HepG2 (cell line): Measurements from ENCODE around the gene C10orf90. TPM values are rescaled to one million over a fixed set of nuclear protein-coding genes. Genes with fewer than 3 reads are reported as not detected.
A peak's percentile ranks its signal among the peaks of the same experiment; 100 is the strongest.

Experiments used
- ATAC-seq: fragments of 200-7000 bp; cut with Tn5 transposase; 3 replicates; pipeline ENCODE4 v1.9.1; 2020; ENCODE audit warnings: mild to moderate bottlenecking, moderate library complexity
- BruUV-seq: library from RNA; stranded (reverse); fragments of 400-500 nt; replicated peaks from 2 replicates; lab custom pipeline; 2021; lab: Mats Ljungman, UMichigan
- CTCF ChIA-PET: fragments of 300-600 bp; formaldehyde crosslinking; extraction: SDS; loops from one replicate; lab custom pipeline; 2021; ENCODE audit warnings: low total read pairs, inconsistent platforms, low intra/inter-chr PET ratio; lab: Yijun Ruan, JAX
- POLR2A ChIA-PET: fragments of 350-600 bp; sonication (Branson Sonifier 250); formaldehyde crosslinking; loops from one replicate; lab custom pipeline; 2020; ENCODE audit warnings: antibody characterized with exemption, inconsistent platforms; lab: Yijun Ruan, JAX
- DNase-seq: peaks from one replicate; pipeline ENCODE4 v3.0.0-alpha.2; 2015; ENCODE audit warnings: low spot score
- FAIRE-seq: peaks from 3 replicates; lab custom pipeline; 2011; peaks lifted over from hg19 to GRCh38; lab: Jason Lieb, UNC
- H2AFZ ChIP-seq: one replicate; pipeline ENCODE4 v1.6.1; 2011; ENCODE audit warnings: low read length, inconsistent platforms
- H3K27ac ChIP-seq: fragments of 300-600 bp; 3 replicates; pipeline ENCODE4 v1.8.0; 2011; ENCODE audit warnings: mixed run types, mild to moderate bottlenecking, mixed read lengths, low read length, inconsistent platforms; ENCODE audit not compliant: insufficient read depth; ENCODE audit errors: extremely low read length
- H3K27me3 ChIP-seq, 2 experiments: fragments of 200-600 bp in 1 of 2; 2 replicates in 1 of 2; 3 replicates in 1 of 2; pipeline versions ENCODE4 v1.6.0 to v1.8.0; 2011; ENCODE audit warnings: low read length in 2 of 2, mild to moderate bottlenecking in 2 of 2, moderate library complexity in 2 of 2, inconsistent platforms in 1 of 2; ENCODE audit not compliant: insufficient read depth in 2 of 2, control insufficient read depth in 1 of 2
- H3K36me3 ChIP-seq, 2 experiments: fragments of 200-600 bp in 1 of 2; replicated peaks in 1 of 2; 2 replicates in 1 of 2; 3 replicates in 1 of 2; pipeline versions ENCODE4 v1.5.1 to v1.8.0; 2011; ENCODE audit warnings: low read length in 2 of 2, inconsistent platforms in 1 of 2; ENCODE audit not compliant: insufficient read depth in 2 of 2, control insufficient read depth in 1 of 2
- H3K4me1 ChIP-seq: 2 replicates; pipeline ENCODE4 v1.5.1; 2012; ENCODE audit warnings: low read length, inconsistent platforms; ENCODE audit not compliant: insufficient read depth
- H3K4me2 ChIP-seq: 2 replicates; pipeline ENCODE4 v1.6.0; 2011; ENCODE audit warnings: low read depth, low read length, inconsistent platforms
- H3K4me3 ChIP-seq, 3 experiments: fragments of 200-600 bp in 1 of 3; sonication (generic), shearing (Covaris generic) in 1 of 3; replicated peaks in 1 of 3; 2 replicates each; pipeline ENCODE4 v1.5.1; 2011 to 2016; ENCODE audit warnings: low read length in 3 of 3, inconsistent platforms in 2 of 3, low read depth in 2 of 3, mild to moderate bottlenecking in 2 of 3, control low read depth in 1 of 3, mixed read lengths in 1 of 3; ENCODE audit not compliant: insufficient read depth in 1 of 3
- H3K79me2 ChIP-seq: one replicate; pipeline ENCODE4 v1.6.1; 2011; ENCODE audit warnings: low read length, inconsistent platforms; ENCODE audit not compliant: insufficient read depth
- H3K9ac ChIP-seq: 2 replicates; pipeline ENCODE4 v1.6.0; 2011; ENCODE audit warnings: mild to moderate bottlenecking, low read depth, low read length, inconsistent platforms; ENCODE audit not compliant: insufficient read depth
- H3K9me3 ChIP-seq: 2 replicates; pipeline ENCODE4 v1.5.1; 2012; ENCODE audit warnings: mild to moderate bottlenecking, low read length
- H4K20me1 ChIP-seq: 2 replicates; pipeline ENCODE4 v1.6.0; 2011; ENCODE audit warnings: inconsistent platforms, mild to moderate bottlenecking, low read length, moderate library complexity; ENCODE audit not compliant: insufficient read depth
- CEBPB ChIP-seq: IDR thresholded peaks from 2 replicates; pipeline ENCODE4 v1.6.1; 2011; ENCODE audit warnings: low read depth, low read length, improper control_type of control experiment, borderline replicate concordance
- PAWR ChIP-seq: sonication (generic); formaldehyde crosslinking; IDR thresholded peaks from 2 replicates; pipeline ENCODE4 v1.4.0; 2020; ENCODE audit warnings: missing genetic modification reagents, mild to moderate bottlenecking, borderline replicate concordance
- SOX13 ChIP-seq, 3 experiments: fragments of 450-650 bp in 1 of 3; sonication (generic) in 1 of 3; formaldehyde crosslinking in 1 of 3; IDR thresholded peaks in 2 of 3; conservative IDR thresholded peaks in 1 of 3; 2 replicates each; pipeline versions ENCODE4 v1.5.0 to v1.6.1; 2016 to 2020; ENCODE audit warnings: antibody characterized with exemption in 1 of 3, mild to moderate bottlenecking in 1 of 3, missing compliant biosample characterization in 1 of 3, missing genetic modification reagents in 1 of 3, moderate library complexity in 1 of 3
- TEAD3 ChIP-seq: optimal IDR thresholded peaks from 2 replicates; pipeline ENCODE3; 2016; ENCODE audit warnings: borderline replicate concordance
- WGBS: methylation state at CpG from one replicate; pipeline ENCODE4 v1.1.6; 2017; ENCODE audit warnings: low lambda C conversion rate; 5-methylcytosine and 5-hydroxymethylcytosine counted together
- in situ Hi-C: cut with HindIII; loops from 2 replicates; pipeline ENCODE4 v1.10.0; 2017; ENCODE audit warnings: low pct_unique_long_range_greater_than_20kb; ENCODE audit not compliant: extremely low pct_ligation_motif_present
- intact Hi-C: fragments of 100-400 bp; cut with micrococcal nuclease; formaldehyde crosslinking; loops from one replicate; pipeline ENCODE4 v1.10.0; 2022; ENCODE audit not compliant: unreplicated experiment
- polyA plus RNA-seq, 8 experiments: library from polyadenylated mRNA; depleted of rRNA in 3 of 8; stranded (reverse) in 7 of 8; unstranded in 1 of 8; fragments of >200 nt; fragmentation: Illumina TruSeq in 4 of 8; extraction: Trizol in 4 of 8; gene quantifications; 2 replicates each; pipeline versions ENCODE4 v1.2.1 to v1.2.3, GENCODE V29; 2011 to 2016; ENCODE audit warnings: low read depth in 4 of 8, missing spikeins in 1 of 8, mixed read lengths in 1 of 8; ENCODE audit not compliant: insufficient read depth in 1 of 8
- total RNA-seq, 5 experiments: library from RNA; depleted of rRNA; stranded (reverse); fragments of >200 nt; fragmentation: Illumina TruSeq; extraction: Trizol; gene quantifications; 2 replicates each; pipeline ENCODE4 v1.2.3, GENCODE V29; 2016; ENCODE audit warnings: low read depth in 1 of 5

Gene C10orf90
- total and polyA plus RNA-seq, 2 of the 13 experiments (the other 11 are each of a cell fraction or from before 2014, with no cell fraction given): not detected

DNA sequence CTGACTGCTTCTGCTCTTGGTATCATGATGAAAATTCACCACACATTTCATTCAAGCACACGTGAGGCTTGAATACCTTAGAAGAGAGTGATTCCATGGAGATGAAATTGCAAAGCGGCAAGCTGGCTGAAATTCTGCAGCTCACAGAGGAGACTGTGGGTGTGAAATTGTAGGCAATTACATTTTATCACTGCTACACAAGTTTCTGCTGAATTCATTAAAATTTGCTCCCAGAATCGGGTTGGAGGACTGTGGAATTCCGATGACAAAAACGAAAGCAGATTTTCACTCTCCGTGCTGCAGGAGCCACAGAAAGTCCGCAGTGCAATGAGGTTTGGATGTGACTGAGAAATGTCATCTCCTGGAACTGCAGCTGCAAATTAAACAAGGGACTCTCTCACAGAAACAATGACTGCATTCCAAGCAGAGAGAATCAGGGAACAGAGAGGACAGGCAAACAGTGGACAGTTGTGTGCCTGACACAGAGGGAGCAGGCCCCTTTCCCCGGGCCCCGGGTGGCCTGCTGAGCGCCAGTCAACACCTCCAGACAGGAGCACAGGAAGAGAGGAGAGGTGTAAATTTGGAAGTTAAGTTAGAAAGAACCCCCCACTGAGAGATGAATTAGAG lies 109.1 kb downstream of the C10orf90 start:
- Histone ChIP-seq H3K9me3 (no peaks in the 10 kb centered on the region), H4K20me1 (no peaks in the 10 kb centered on the region), H3K79me2 (no peaks in the 10 kb centered on the region), H3K4me2 (peak overlapping the region; percentile 62), H3K4me3 (peak overlapping the region in 2 of 3 experiments; percentile 6 to 31; a peak in 3 of 6 replicates), H3K9ac (no peak overlapping the region), H3K36me3 (no peaks in the 10 kb centered on the region), H3K27ac (no peak overlapping the region)
- CTCF ChIA-PET: no interaction called here
- FAIRE-seq (no peak), ATAC-seq (peak; percentile 68)
- in situ Hi-C loops: no loop called here
- TF ChIP-seq TEAD3 (CRISPR knock-in tag): peak; percentile 19
- TF ChIP-seq SOX13 (IDR thresholded peaks at IDR 0.05): no peak
- TF ChIP-seq SOX13 (CRISPR knock-in tag; conservative IDR thresholded peaks at IDR 0.05 in 1 of 2, IDR thresholded peaks at IDR 0.05 in 1 of 2): 0 out of 4 replicates have a peak, but pooled peaks of 1 of the 2 experiments have one; percentile 7
- no peak for TF ChIP-seq PAWR (CRISPR knock-in tag)
- TF ChIP-seq, all 625 proteins: peak for 2
- WGBS: 11% methylated on average over 10 of the region's 10 CpGs
- POLR2A ChIA-PET: no interaction called here
- Histone ChIP-seq H2AFZ (no peak overlapping the region), H3K4me1 (no peaks in the 10 kb centered on the region), H3K27me3 (no peaks in the 10 kb centered on the region; a peak in 1 of 5 replicates)
- no peak for DNase-seq
- intact Hi-C loops: no loop called here
- BruUV-seq: no TSS peak

DNA sequence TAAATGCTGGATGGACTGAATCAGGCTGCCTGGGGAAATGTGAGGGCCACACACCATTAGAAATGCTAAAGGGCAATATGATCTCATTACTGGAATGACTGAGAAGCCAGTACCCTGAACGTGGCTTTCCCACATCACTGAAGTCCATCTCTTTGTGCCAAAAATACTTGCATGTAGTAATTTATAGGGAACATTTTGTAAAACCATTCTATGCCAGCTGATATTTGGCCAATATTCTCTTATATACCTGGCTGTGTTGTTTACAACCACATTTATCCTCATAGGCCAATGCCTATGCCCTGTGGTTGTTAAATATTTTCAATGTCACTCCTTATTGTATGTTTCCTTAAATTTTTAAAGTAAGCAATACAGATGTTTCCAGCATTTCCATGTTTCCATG lies 111.6 kb downstream of the C10orf90 start:
- in situ Hi-C loops: no loop called here
- no peaks in the 10 kb centered on the region for H4K20me1 ChIP-seq
- DNase-seq (no peak), FAIRE-seq (no peak), ATAC-seq (no peak)
- no peaks in the 10 kb centered on the region for H3K36me3 ChIP-seq
- H3K4me1 ChIP-seq: no peaks in the 10 kb centered on the region
- H3K9ac ChIP-seq: no peak overlapping the region
- no peaks in the 10 kb centered on the region for H3K9me3 ChIP-seq
- CTCF ChIA-PET: no interaction called here
- H3K27ac ChIP-seq: no peak overlapping the region
- H3K4me3 ChIP-seq: no peak overlapping the region
- POLR2A ChIA-PET: no interaction called here
- no peak overlapping the region for H3K4me2 ChIP-seq
- intact Hi-C loops: no loop called here
- H3K79me2 ChIP-seq: no peaks in the 10 kb centered on the region
- WGBS: 0% methylated on average over 1 of the region's 1 CpG
- no peak for TF ChIP-seq CEBPB
- no peaks in the 10 kb centered on the region; a peak in 1 of 5 replicates for H3K27me3 ChIP-seq
- H2AFZ ChIP-seq: no peak overlapping the region
- no TSS peak for BruUV-seq
